ENCODE measurements around the gene COL26A1.
"Not testable (repeated sequence)": the region's sequence is repeated elsewhere in the genome, so short reads cannot be mapped to it uniquely, and the experiment has no call there.

Gene COL26A1

DNA sequence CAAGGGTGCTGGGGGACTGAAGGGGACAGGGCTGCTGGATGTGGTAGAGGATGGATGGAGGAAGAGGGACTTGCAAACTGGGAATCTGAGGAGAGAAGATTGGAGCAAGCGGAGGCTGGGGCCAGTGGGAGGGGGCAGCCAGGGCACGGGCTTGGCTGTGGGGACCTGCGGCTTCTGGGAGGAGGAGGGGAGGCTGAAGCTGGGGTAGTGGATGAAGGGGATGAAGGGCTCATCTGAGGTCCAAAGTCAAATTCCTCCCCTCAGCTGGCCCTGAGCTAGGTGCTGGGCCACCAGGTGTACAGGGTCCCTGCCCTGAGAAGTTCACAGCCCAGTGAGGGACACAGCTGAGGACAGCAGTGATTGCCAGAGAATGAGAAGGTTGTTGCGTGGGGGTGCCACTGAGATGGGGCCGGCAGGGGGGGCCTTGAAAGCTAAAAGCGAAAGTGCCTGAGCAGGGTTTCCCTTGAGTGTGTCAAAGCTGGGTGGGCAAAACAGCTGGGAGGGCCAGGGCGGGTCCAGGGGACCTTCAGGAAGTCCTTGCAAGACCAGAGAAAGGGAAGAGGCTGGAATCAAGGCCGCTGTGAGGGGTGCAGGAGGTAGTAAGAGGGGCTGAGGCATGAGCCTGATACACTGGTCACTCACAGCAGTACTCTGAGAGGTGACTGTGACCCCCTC is 191.2 kb downstream of the COL26A1 start:
- 91 to 96% methylated on average over 4 to 8 of the region's 8 CpGs for WGBS, 2 experiments (ENCODE audit: insufficient coverage in 2 of 2)
- H3K4me3 ChIP-seq (ENCODE audit: extremely low read depth, insufficient read depth, low read length, poor library complexity, severe bottlenecking): no peak overlapping the region
- H3K27ac ChIP-seq (ENCODE audit: low read depth, low read length, severe bottlenecking): no peak overlapping the region
- H3K4me1 ChIP-seq (ENCODE audit: control insufficient read depth, insufficient read depth, low read length, poor library complexity, severe bottlenecking): no peaks in the 10 kb centered on the region
- no peaks in the 10 kb centered on the region for H3K36me3 ChIP-seq (ENCODE audit: control insufficient read depth, insufficient read depth, low read length)
- no peaks in the 10 kb centered on the region for H3K9me3 ChIP-seq (ENCODE audit: control insufficient read depth, low read length)

DNA sequence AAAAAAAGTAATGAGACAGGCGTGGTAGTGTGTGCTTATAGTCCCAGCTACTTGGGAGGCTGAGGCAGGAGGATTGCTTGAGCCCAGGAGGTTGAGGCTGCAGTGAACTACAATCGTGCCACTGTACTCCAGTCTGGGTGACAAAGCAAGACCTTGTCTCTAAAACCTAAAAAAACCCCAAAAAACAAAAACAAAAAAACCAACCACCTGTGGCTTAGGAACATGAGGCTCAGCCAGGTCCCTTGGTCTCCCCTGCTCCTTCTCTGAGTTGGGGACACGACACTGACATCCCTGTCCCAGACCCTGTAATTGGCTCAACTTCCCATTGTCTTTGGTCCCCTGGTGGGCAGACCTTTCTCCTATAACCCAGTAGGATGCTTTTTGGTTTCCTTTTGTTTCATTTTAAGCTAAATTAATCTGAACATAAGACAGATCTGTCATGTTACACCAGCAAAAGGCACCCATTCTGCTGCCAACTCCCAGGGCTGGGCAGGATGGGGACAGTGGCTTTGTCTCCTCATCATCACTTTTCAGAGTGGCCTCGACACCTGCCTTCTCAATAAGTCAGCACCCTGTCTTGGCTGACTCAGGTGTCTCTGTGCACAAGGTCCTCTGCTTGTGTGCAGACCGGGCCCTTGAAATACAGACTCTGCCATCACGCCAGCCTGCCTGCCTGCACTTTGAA is 192.1 kb downstream of the COL26A1 start:
- WGBS, 2 experiments (ENCODE audit: insufficient coverage in 2 of 2): 86 to 90% methylated on average over 4 of the region's 6 CpGs

DNA sequence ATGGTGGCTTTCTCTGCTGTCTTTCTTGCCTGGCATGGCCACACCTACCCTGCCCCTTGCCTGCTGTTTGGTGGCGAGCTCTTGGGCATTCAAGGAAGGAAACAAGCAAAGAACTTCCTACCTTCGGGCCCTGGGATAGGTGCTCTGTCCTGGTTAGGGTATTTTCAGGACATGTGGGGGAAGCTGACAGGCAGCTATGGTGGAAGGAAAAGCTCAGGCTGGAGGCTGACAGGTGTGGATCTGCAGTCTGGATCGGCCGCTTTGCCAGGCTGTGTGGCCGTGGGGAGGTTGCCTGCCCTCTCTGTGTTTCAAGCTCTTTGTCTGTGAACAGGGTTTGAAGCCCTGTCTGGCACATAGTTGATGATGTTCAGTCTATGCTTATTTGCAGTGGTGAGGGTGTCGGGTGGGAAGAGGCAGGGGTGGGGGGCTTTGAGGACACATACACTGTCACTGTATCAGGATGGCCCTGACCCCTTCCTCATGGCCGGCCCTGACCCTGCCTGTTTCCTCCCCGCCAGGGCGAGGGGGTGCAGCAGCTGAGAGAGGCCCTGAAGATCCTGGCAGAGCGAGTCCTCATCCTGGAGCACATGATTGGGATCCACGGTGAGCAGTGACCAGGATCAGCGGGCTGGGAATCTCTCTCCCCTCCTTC is 192.7 kb downstream of the COL26A1 start:
- no peak overlapping the region for H3K27ac ChIP-seq (ENCODE audit: low read depth, low read length, severe bottlenecking)
- no peaks in the 10 kb centered on the region for H3K9me3 ChIP-seq (ENCODE audit: control insufficient read depth, low read length)
- no peaks in the 10 kb centered on the region for H3K36me3 ChIP-seq (ENCODE audit: control insufficient read depth, insufficient read depth, low read length)
- WGBS, 2 experiments (ENCODE audit: insufficient coverage in 2 of 2): 94 to 96% methylated on average over 11 to 12 of the region's 12 CpGs
- no peak overlapping the region for H3K4me3 ChIP-seq (ENCODE audit: extremely low read depth, insufficient read depth, low read length, poor library complexity, severe bottlenecking)
- no peaks in the 10 kb centered on the region for H3K4me1 ChIP-seq (ENCODE audit: control insufficient read depth, insufficient read depth, low read length, poor library complexity, severe bottlenecking)

More for the DNA sequence above, 192.1 kb downstream of the COL26A1 start:
- H3K9me3 ChIP-seq (ENCODE audit: control insufficient read depth, low read length): no peaks in the 10 kb centered on the region
- no peaks in the 10 kb centered on the region for H3K36me3 ChIP-seq (ENCODE audit: control insufficient read depth, insufficient read depth, low read length)
- no peak overlapping the region for H3K4me3 ChIP-seq (ENCODE audit: extremely low read depth, insufficient read depth, low read length, poor library complexity, severe bottlenecking)
- no peak overlapping the region for H3K27ac ChIP-seq (ENCODE audit: low read depth, low read length, severe bottlenecking)
- H3K4me1 ChIP-seq (ENCODE audit: control insufficient read depth, insufficient read depth, low read length, poor library complexity, severe bottlenecking): no peaks in the 10 kb centered on the region

DNA sequence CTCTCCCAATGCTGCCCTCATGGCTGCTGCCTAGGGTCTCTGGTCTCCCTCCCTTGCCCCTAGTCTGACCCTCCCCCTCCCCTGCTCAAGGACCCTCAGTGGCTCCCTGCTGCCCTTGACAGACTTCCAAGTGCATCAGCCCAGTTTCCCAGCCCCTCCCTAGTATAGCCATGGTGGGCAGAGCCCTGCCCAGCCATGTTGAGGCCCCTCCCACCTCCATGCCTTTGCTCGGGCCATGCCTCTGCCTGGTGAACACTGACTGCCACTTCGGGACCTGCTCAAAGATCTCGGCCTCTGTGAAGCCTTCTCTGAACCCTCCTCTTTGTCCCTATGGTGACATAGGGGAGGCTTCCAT is 193.2 kb downstream of the COL26A1 start:
- Histone ChIP-seq H3K27ac (ENCODE audit: low read depth, low read length, severe bottlenecking) (no peak overlapping the region), H3K9me3 (ENCODE audit: control insufficient read depth, low read length) (no peaks in the 10 kb centered on the region), H3K4me1 (ENCODE audit: control insufficient read depth, insufficient read depth, low read length, poor library complexity, severe bottlenecking) (no peaks in the 10 kb centered on the region), H3K36me3 (ENCODE audit: control insufficient read depth, insufficient read depth, low read length) (no peaks in the 10 kb centered on the region), H3K4me3 (ENCODE audit: extremely low read depth, insufficient read depth, low read length, poor library complexity, severe bottlenecking) (no peak overlapping the region)
- 75 to 83% methylated on average over 1 of the region's 3 CpGs for WGBS, 2 experiments (ENCODE audit: insufficient coverage in 2 of 2)

DNA sequence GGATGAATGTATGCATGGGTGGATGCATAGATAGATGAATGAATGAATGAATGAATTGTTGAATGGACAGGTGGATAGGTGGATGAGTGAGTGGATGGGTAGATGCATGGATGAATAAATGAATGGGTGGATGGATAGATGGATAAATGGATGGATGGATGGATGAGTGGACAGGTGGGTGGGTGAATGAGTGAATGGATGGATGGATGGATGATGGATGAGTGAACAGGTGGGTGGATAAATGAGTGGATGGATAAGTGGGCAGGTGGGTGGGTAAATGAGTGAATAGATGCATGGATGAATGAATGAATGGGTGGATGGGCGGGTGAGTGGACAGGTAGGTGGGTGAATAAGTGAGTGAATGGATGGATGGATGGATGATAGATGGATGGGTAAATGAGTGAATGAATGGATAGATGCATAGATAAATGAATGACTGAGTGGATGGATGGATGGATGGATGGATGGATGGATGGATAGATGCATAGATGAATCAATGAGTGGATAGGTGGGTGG is 193.8 kb downstream of the COL26A1 start:
- H3K27ac ChIP-seq (ENCODE audit: low read depth, low read length, severe bottlenecking): no peak overlapping the region
- no peaks in the 10 kb centered on the region for H3K36me3 ChIP-seq (ENCODE audit: control insufficient read depth, insufficient read depth, low read length)
- H3K4me3 ChIP-seq (ENCODE audit: extremely low read depth, insufficient read depth, low read length, poor library complexity, severe bottlenecking): no peak overlapping the region
- WGBS, 2 experiments (ENCODE audit: insufficient coverage in 2 of 2): 77 to 92% methylated on average over 1 of the region's 1 CpG
- no peaks in the 10 kb centered on the region for H3K4me1 ChIP-seq (ENCODE audit: control insufficient read depth, insufficient read depth, low read length, poor library complexity, severe bottlenecking)
- no peaks in the 10 kb centered on the region for H3K9me3 ChIP-seq (ENCODE audit: control insufficient read depth, low read length)

DNA sequence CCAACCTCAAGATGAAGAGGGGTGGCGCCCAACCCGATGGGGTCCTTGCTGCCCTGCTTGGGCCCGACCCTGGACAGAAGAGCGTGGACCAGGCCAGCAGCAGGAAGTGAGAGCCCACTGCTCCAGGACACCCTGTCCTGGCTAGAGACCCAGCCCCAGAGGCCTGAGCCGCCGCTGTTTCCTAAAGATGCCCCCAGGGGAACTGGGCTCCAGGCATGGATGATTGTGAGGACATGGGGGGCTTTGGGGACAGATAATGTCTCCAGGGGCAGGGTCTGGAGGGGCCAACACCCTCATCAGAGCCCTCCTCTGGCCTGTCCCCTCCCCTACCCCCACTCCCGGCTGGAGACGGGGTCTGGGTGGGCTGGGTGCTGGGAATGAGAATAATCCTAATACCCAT is 194.7 kb downstream of the COL26A1 start:
- WGBS, 2 experiments (ENCODE audit: insufficient coverage in 2 of 2): 91 to 96% methylated on average over 3 to 4 of the region's 8 CpGs
- Histone ChIP-seq H3K27ac (ENCODE audit: low read depth, low read length, severe bottlenecking) (no peak overlapping the region), H3K4me3 (ENCODE audit: extremely low read depth, insufficient read depth, low read length, poor library complexity, severe bottlenecking) (no peak overlapping the region), H3K36me3 (ENCODE audit: control insufficient read depth, insufficient read depth, low read length) (no peaks in the 10 kb centered on the region), H3K4me1 (ENCODE audit: control insufficient read depth, insufficient read depth, low read length, poor library complexity, severe bottlenecking) (no peaks in the 10 kb centered on the region), H3K9me3 (ENCODE audit: control insufficient read depth, low read length) (no peaks in the 10 kb centered on the region)

DNA sequence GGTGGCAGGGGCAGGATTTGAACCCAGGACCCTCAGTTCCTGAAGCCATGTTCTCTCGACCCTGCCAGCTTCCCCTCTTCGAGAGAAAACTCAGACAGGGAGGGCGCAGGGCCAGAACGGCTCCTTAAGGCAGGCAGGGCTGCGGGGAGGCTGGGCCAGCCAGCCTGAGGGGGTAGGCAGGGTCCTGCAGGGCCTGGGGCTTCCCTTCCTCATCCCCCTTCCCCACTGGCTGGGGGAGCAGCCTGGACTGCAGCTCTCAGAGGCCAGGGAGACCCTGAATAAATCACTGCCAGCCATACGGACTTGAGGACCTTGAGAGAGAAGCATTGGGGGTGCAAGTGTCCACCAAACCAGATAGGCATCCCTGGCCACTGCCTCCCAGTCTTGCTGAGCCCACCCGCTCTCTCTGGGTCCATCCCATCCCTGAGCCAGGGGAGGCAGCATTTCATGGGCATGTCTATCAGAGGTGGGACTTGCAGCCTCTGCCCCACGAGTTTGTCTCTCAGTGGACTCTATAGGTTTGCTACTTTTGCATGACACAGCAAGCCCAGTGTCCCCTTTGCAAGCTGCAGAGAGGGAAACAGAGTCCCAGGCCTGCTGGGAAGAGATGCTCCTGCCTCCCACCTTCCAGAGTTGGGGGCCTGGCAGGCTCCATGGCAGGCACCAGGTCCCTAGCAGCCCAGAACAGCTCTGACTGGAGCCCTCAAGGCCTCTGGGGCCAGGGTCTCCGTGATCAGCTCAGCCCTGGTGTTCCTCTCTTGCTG is 195.5 kb downstream of the COL26A1 start:
- Histone ChIP-seq H3K27ac (ENCODE audit: low read depth, low read length, severe bottlenecking) (no peak overlapping the region), H3K4me3 (ENCODE audit: extremely low read depth, insufficient read depth, low read length, poor library complexity, severe bottlenecking) (no peak overlapping the region), H3K36me3 (ENCODE audit: control insufficient read depth, insufficient read depth, low read length) (no peaks in the 10 kb centered on the region), H3K4me1 (ENCODE audit: control insufficient read depth, insufficient read depth, low read length, poor library complexity, severe bottlenecking) (no peaks in the 10 kb centered on the region), H3K9me3 (ENCODE audit: control insufficient read depth, low read length) (no peaks in the 10 kb centered on the region)
- WGBS, 2 experiments (ENCODE audit: insufficient coverage in 2 of 2): 82 to 88% methylated on average over 7 to 8 of the region's 9 CpGs

DNA sequence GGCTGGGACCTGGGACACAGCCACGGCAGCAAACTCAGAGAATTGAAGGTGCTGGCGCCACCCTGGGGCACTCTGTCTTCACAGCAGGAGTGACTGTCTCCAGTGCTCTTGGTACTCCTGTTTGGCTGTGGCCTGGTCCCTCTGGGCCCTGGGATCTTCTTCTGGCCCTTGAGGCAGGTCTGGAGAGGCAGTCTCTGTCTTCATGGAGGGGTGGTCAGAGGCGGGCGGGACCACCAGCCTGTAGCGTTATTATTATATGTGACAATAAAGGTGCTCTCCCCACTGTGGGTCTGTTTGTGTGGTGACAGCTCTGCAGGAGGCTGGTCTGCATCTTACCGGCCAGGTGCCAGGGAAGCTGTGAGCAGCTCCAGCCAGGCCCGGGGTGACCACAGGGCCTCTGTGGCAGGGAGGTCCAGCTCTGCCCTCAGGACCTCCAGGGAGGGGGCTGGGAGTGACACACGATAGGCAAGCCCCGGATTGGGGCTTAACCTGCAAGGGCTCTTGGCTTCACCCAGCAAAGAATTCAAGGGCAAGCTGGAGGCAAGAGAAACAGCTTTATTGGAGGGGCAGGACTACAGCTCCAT is 196.2 kb downstream of the COL26A1 start:
- H3K36me3 ChIP-seq (ENCODE audit: control insufficient read depth, insufficient read depth, low read length): no peaks in the 10 kb centered on the region
- H3K9me3 ChIP-seq (ENCODE audit: control insufficient read depth, low read length): no peaks in the 10 kb centered on the region
- no peak overlapping the region for H3K27ac ChIP-seq (ENCODE audit: low read depth, low read length, severe bottlenecking)
- 94% methylated on average over 6 to 7 of the region's 9 CpGs for WGBS, 2 experiments (ENCODE audit: insufficient coverage in 2 of 2)
- H3K4me1 ChIP-seq (ENCODE audit: control insufficient read depth, insufficient read depth, low read length, poor library complexity, severe bottlenecking): peaks cover 3% of the 10 kb centered on the region
- no peak overlapping the region for H3K4me3 ChIP-seq (ENCODE audit: extremely low read depth, insufficient read depth, low read length, poor library complexity, severe bottlenecking)

DNA sequence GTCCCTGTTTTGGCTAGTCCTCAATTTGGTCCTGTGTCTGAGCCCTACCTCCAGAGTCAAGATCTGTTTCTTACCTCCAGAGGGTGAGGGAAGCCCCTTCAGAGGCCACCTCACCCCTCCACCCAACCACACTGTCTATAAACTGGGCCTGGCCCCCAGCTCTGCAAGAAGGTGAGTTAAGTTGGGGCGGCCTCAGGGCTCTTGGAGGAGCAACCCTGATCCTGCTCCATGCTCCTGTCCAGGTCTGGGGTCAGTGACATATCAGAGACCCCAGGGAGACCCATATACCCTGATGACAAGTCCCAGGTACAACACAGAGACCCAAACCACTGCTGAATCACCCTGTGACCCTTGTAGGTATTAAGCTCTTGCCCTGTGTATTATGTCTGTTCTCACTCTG is 196.9 kb downstream of the COL26A1 start:
- no peaks in the 10 kb centered on the region for H3K9me3 ChIP-seq (ENCODE audit: control insufficient read depth, low read length)
- no peak overlapping the region for H3K4me3 ChIP-seq (ENCODE audit: extremely low read depth, insufficient read depth, low read length, poor library complexity, severe bottlenecking)
- peaks cover 5% of the 10 kb centered on the region for H3K4me1 ChIP-seq (ENCODE audit: control insufficient read depth, insufficient read depth, low read length, poor library complexity, severe bottlenecking)
- H3K36me3 ChIP-seq (ENCODE audit: control insufficient read depth, insufficient read depth, low read length): no peaks in the 10 kb centered on the region
- no peak overlapping the region for H3K27ac ChIP-seq (ENCODE audit: low read depth, low read length, severe bottlenecking)
- WGBS, 2 experiments (ENCODE audit: insufficient coverage in 2 of 2): 86% methylated on average over 1 of the region's 1 CpG; no CpG with 5 or more reads in 1 of the 2 experiments

DNA sequence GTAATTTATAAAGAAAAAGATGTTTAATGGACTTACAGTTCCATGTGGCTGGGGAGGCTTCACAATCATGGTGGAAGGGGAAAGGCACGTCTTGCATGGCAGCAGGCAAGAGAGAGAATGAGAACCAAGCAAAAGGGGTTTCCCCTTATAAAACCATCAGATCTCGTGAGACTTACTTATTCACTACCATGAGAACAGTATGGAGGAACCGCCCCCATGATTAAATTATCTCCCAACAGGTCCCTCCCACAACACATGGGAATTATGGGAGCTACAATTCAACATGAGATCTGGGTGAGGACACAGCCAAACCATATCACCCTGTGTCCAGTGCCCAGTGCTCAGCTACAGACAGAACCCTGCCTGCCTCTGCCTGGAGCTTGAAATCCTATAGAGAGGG is 197.3 kb downstream of the COL26A1 start:
- H3K36me3 ChIP-seq (ENCODE audit: control insufficient read depth, insufficient read depth, low read length); H3K4me3 ChIP-seq (ENCODE audit: extremely low read depth, insufficient read depth, low read length, poor library complexity, severe bottlenecking); H3K4me1 ChIP-seq (ENCODE audit: control insufficient read depth, insufficient read depth, low read length, poor library complexity, severe bottlenecking); H3K27ac ChIP-seq (ENCODE audit: low read depth, low read length, severe bottlenecking); H3K9me3 ChIP-seq (ENCODE audit: control insufficient read depth, low read length): not testable (repeated sequence)
- WGBS, 2 experiments (ENCODE audit: insufficient coverage in 2 of 2): 77 to 100% methylated on average over 2 of the region's 3 CpGs

Data from mesodermal cell (in vitro differentiated cells).